Pancreas (tissue), 10 donors: ENCODE measurements around the gene TTLL4. TPM values are rescaled to one million over a fixed set of nuclear protein-coding genes. Genes with fewer than 3 reads are reported as not detected.
A peak's percentile ranks its signal among the peaks of the same experiment; 100 is the strongest.

Experiments
- ATAC-seq, 4 donors: fragments of 200-7000 bp; cut with Tn5 transposase; one replicate each; pipeline versions ENCODE4 v1.8.0 to v1.9.1; 2020; ENCODE audit warnings: mild to moderate bottlenecking in 4 of 4, moderate library complexity in 4 of 4
- DNase-seq, 6 donors: peaks; one replicate each; pipeline ENCODE4 v3.0.0-alpha.2; 2020
- FAIRE-seq: peaks from 2 replicates; lab custom pipeline; 2012; peaks lifted over from hg19 to GRCh38; lab: Jason Lieb, UNC
- H3K27ac ChIP-seq, 4 donors: fragments of 200-600 bp; sonication (generic); 1 replicate in 3 of 4; 2 replicates in 1 of 4; pipeline versions ENCODE4 v1.5.0 to v1.8.0; 2020
- H3K27me3 ChIP-seq, 4 donors: fragments of 200-600 bp; one replicate each; pipeline ENCODE4 v1.8.0; 2021
- H3K36me3 ChIP-seq, 3 donors: fragments of 200-600 bp; sonication (generic) in 1 of 3; one replicate each; pipeline versions ENCODE4 v1.5.0 to v1.8.0; 2020 to 2021
- H3K4me1 ChIP-seq, 3 donors: fragments of 200-600 bp; one replicate each; pipeline ENCODE4 v1.8.0; 2021
- H3K4me3 ChIP-seq, 4 donors: fragments of 200-600 bp; sonication (generic) in 2 of 4; one replicate each; pipeline versions ENCODE4 v1.5.0 to v1.8.0; 2020 to 2021
- H3K9me3 ChIP-seq, 4 donors: fragments of 200-600 bp; one replicate each; pipeline ENCODE4 v1.8.0; 2021
- WGBS, 2 donors: extraction: QIAGEN DNeasy Blood & Tissue Kit; methylation state at CpG; one replicate each; pipeline ENCODE4 v1.1.7; 2013; 5-methylcytosine and 5-hydroxymethylcytosine counted together
- intact Hi-C, 3 donors: fragments of 100-400 bp; cut with DNase I; formaldehyde crosslinking; loops; one replicate each; pipeline versions ENCODE4 v1.11.1 to v1.14.2; 2022
- polyA plus RNA-seq, 2 donors: library from polyadenylated mRNA; stranded (reverse); fragments of 200-250 nt; gene quantifications; one replicate each; pipeline ENCODE4 v1.2.3, GENCODE V29; 2013
- total RNA-seq, 6 donors: library from RNA; stranded (reverse); fragmentation: NEBNext Ultra II Directional in 4 of 6; extraction: Animal tissue kit (Norgen Biotek cat#: 25700) in 4 of 6; gene quantifications; one replicate each; pipeline versions ENCODE4 v1.2.1 to v1.2.4, GENCODE V29; 2021 to 2023
- TF ChIP-seq, protein P1 (sequence below), 4 donors: fragments of 200-600 bp; sonication (generic) in 3 of 4; IDR thresholded peaks; one replicate each; pipeline versions ENCODE4 v1.5.0 to v1.8.0; 2021; ENCODE audit warnings: antibody characterized with exemption in 4 of 4
- donor health status: healthy with polysubstance abuse.
- donor health status: DM: no; HTN: no; CAD: no; lungs with moderate emphysema.
- donor health status: DM: no; HTN: no; CAD: no.
- donor health status: control.
- donor health status: control.
- donor health status: Bipolar disorder and iron deficiency.
- donor health status: DM: yes; HTN: yes; CAD: no.
- donor health status: DM: no; HTN: no; CAD: no.
- donor health status: DM: no; HTN: no; CAD: no.
- donor health status: DM: yes; HTN: yes; CAD: no.

TTLL4 gene
- total and polyA plus RNA-seq, 8 donors: 12.0 to 25.3 (median 16.0) TPM

DNA sequence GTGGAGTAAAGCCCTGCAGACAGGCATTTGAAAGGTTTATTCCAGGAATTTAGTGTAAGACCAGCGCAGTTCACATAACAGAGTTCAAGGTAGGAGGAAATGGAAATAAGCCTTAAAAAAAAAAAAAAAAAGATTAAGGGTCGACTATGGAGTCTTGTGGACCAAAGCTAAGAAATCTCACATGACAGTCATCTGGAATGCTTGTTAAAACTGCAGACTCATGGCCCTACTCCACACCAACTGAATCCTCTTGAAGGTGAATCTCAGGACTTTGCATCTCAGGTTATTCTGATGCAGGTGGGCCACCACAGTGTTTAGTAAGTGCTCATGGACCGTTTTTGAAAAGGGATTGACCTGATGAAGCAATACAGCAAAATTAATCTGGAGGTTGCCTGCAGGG, 8.8 kb downstream of the TTLL4 start:
- intact Hi-C loops: no loop called here
- Histone ChIP-seq H3K4me1 (peaks cover 0 to 17% (median 0%) of the 10 kb centered on the region in 3 donors), H3K27me3 (no peaks in the 10 kb centered on the region), H3K27ac (no peak overlapping the region), H3K9me3 (no peaks in the 10 kb centered on the region), H3K4me3 (no peak overlapping the region), H3K36me3 (no peaks in the 10 kb centered on the region)
- DNase-seq: no peak
- WGBS, 2 donors: 53 to 55% methylated on average over 3 of the region's 3 CpGs
- ATAC-seq: no peak
- TF ChIP-seq, protein P1, sequence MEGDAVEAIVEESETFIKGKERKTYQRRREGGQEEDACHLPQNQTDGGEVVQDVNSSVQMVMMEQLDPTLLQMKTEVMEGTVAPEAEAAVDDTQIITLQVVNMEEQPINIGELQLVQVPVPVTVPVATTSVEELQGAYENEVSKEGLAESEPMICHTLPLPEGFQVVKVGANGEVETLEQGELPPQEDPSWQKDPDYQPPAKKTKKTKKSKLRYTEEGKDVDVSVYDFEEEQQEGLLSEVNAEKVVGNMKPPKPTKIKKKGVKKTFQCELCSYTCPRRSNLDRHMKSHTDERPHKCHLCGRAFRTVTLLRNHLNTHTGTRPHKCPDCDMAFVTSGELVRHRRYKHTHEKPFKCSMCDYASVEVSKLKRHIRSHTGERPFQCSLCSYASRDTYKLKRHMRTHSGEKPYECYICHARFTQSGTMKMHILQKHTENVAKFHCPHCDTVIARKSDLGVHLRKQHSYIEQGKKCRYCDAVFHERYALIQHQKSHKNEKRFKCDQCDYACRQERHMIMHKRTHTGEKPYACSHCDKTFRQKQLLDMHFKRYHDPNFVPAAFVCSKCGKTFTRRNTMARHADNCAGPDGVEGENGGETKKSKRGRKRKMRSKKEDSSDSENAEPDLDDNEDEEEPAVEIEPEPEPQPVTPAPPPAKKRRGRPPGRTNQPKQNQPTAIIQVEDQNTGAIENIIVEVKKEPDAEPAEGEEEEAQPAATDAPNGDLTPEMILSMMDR (IDR thresholded peaks at IDR 0.05): no peak
- FAIRE-seq: no peak

DNA sequence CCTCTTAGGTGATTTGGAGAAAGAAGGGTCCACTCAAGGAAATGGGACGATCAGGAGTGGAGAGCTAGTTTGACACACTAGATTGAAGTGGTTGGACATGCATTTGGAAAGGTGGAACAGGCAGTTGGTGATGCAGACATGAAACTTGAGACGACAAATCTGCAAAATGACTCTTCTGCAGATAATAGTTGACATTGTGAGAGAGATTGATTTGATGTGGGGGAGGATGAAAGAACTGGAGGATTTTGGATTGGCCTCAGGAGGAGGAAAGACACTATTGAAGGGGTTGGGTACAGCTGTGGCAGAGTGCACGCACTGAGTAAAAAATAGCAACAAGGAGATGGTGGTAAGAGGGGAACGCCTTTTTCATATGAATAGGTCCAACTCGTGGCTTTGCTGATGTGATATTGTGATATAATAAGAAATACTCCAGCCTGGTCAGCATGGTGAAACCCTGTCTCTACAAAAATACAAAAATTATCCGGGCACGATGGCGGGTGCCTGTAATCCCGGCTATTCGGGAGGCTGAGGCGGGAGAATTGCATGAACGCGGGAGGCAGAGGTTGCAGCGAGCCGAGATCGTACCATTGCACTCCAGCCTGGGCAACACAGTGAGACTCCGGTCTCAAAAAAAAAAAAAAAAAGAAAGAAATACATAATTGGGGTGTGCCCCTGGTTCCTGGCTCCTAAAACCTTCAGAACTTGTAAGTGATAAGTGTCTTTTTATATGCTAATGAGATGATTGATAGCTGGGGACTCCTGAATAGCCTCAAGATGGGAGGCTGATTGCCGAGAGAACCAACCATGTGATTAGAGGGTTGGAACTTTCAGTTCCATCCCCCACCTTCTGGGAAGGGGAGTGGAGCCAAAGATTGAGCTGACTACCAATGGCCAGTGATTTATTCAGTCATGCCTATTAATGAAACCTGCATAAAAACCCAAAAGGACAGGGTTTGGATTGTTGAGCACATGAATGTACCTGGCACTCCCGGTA, 9.7 kb downstream of the TTLL4 start:
- WGBS, 2 donors: 93 to 96% methylated on average over 19 of the region's 19 CpGs
- Histone ChIP-seq H3K36me3 (no peaks in the 10 kb centered on the region), H3K27ac (no peak overlapping the region), H3K27me3 (no peaks in the 10 kb centered on the region), H3K9me3 (no peaks in the 10 kb centered on the region), H3K4me1 (peaks cover 0 to 17% (median 0%) of the 10 kb centered on the region in 3 donors), H3K4me3 (no peak overlapping the region)
- TF ChIP-seq, protein P1 (IDR thresholded peaks at IDR 0.05): no peak
- no peak for ATAC-seq
- no peak for FAIRE-seq
- intact Hi-C loops: no loop called here
- no peak for DNase-seq

DNA sequence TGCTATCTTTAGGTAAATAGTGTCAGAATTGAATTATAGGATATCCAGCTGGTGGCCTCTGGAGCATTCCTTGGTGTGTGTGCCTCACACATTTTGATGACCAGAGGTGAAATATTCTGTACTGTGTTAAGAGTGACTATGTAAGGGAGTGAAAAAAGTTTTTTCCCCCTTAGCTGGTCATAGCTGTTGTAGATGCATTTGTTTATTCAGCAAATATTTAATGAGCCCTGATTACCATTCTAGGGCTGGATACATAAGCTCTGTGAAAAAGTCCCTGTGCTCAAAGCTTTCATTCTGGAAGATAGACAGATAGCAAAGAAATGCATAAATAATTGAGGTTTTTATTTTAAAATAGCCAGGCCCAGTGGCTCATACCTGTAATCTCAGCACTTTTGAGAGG, 10.9 kb downstream of the TTLL4 start:
- no peaks in the 10 kb centered on the region for H3K27me3 ChIP-seq
- H3K4me1 ChIP-seq: peaks cover 0 to 17% (median 0%) of the 10 kb centered on the region in 3 donors
- FAIRE-seq: no peak
- intact Hi-C loops: no loop called here
- H3K36me3 ChIP-seq: no peaks in the 10 kb centered on the region
- no peak overlapping the region for H3K4me3 ChIP-seq
- DNase-seq: no peak
- TF ChIP-seq, protein P1 (IDR thresholded peaks at IDR 0.05): no peak
- H3K27ac ChIP-seq: no peak overlapping the region
- H3K9me3 ChIP-seq: peaks cover 0 to 3% (median 0%) of the 10 kb centered on the region in 4 donors
- ATAC-seq: peak in 1 of 4 donors; percentile 28

DNA sequence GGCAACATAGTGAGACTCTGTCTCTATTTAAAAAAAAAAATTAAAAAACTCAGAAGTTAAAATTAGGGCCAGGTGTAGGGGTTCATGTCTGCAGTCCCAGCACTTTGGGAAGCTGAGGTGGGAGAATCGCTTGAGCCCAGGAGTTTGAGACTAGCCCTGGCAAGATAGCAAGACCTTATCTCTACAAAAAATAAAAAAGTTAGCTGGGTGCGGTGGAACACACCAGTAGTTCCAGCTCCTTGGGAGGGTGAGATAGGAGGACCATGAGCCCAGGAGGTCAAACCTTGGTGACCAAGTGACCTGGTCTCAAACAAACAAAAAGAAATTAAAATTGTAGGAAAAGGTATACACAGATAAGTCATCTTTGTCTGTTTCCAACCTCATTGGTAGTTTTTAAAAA, 11.3 kb downstream of the TTLL4 start:
- H3K36me3 ChIP-seq: no peaks in the 10 kb centered on the region

More for the DNA sequence above, 11.3 kb downstream of the TTLL4 start:
- H3K4me3 ChIP-seq: no peak overlapping the region
- no peak for DNase-seq
- no peak overlapping the region for H3K27ac ChIP-seq
- intact Hi-C loops: no loop called here
- no peak for ATAC-seq
- H3K27me3 ChIP-seq: no peaks in the 10 kb centered on the region
- peaks cover 0 to 3% (median 0%) of the 10 kb centered on the region in 4 donors for H3K9me3 ChIP-seq
- FAIRE-seq: no peak
- WGBS, 2 donors: 41% methylated on average over 2 of the region's 2 CpGs
- peaks cover 0 to 17% (median 0%) of the 10 kb centered on the region in 3 donors for H3K4me1 ChIP-seq
- TF ChIP-seq, protein P1 (IDR thresholded peaks at IDR 0.05): no peak
